Fibroblast of lung (primary cell): ENCODE data around the gene NTF4.
"Not testable (repeated sequence)": the region's sequence is repeated elsewhere in the genome, so short reads cannot be mapped to it uniquely, and the experiment has no call there.

Experiments used
- EZH2 ChIP-seq: IDR thresholded peaks from 2 replicates; pipeline ENCODE4 v1.5.1; 2012; ENCODE audit warnings: low read length, control low read depth, mild to moderate bottlenecking; ENCODE audit errors: missing control alignments
- TF ChIP-seq, protein P1 (sequence below), 2 donors: IDR thresholded peaks in 1 of 2; conservative IDR thresholded peaks in 1 of 2; 1 replicate in 1 of 2; 2 replicates in 1 of 2; pipeline ENCODE4 v1.5.1; 2011 to 2012; ENCODE audit warnings: low read length in 2 of 2, control low read depth in 1 of 2, inconsistent platforms in 1 of 2, low read depth in 1 of 2, mild to moderate bottlenecking in 1 of 2

GRCh38 chr19:49043548-49043947 is 21.1 kb downstream of the NTF4 start, which contains the start of gene CGB5:
- TF ChIP-seq, protein P1, sequence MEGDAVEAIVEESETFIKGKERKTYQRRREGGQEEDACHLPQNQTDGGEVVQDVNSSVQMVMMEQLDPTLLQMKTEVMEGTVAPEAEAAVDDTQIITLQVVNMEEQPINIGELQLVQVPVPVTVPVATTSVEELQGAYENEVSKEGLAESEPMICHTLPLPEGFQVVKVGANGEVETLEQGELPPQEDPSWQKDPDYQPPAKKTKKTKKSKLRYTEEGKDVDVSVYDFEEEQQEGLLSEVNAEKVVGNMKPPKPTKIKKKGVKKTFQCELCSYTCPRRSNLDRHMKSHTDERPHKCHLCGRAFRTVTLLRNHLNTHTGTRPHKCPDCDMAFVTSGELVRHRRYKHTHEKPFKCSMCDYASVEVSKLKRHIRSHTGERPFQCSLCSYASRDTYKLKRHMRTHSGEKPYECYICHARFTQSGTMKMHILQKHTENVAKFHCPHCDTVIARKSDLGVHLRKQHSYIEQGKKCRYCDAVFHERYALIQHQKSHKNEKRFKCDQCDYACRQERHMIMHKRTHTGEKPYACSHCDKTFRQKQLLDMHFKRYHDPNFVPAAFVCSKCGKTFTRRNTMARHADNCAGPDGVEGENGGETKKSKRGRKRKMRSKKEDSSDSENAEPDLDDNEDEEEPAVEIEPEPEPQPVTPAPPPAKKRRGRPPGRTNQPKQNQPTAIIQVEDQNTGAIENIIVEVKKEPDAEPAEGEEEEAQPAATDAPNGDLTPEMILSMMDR (conservative IDR thresholded peaks at IDR 0.05 in 1 of 2, IDR thresholded peaks at IDR 0.05 in 1 of 2; ENCODE audit: low read depth in 1 of 2, low read length in 2 of 2) = not testable (repeated sequence)
- TF ChIP-seq EZH2 = not testable (repeated sequence)
